8988T (cell line): Measurements from ENCODE around the gene ADGRD1.

Experiments
- DNase-seq: peaks from one replicate; pipeline ENCODE4 v3.0.0; 2011

ADGRD1 gene

GRCh38 chr12:131008131-131008912 is 54.6 kb downstream of the ADGRD1 start:
- no peak for DNase-seq

GRCh38 chr12:131008913-131009270 is 55.2 kb downstream of the ADGRD1 start:
- no peak for DNase-seq

GRCh38 chr12:131009595-131010395 is 56.1 kb downstream of the ADGRD1 start:
- no peak for DNase-seq

GRCh38 chr12:131010396-131011131 is 56.9 kb downstream of the ADGRD1 start:
- no peak for DNase-seq

- DNase-seq = no peak
Measured at GRCh38 chr12:131011165-131012079, 57.7 kb downstream of the ADGRD1 start.

GRCh38 chr12:131012279-131013069 is 58.8 kb downstream of the ADGRD1 start:
- DNase-seq = no peak

GRCh38 chr12:131013118-131013517 is 59.4 kb downstream of the ADGRD1 start:
- DNase-seq = no peak

- no peak for DNase-seq
Measured at GRCh38 chr12:131014343-131014742, 60.6 kb downstream of the ADGRD1 start.

- no peak for DNase-seq
Measured at GRCh38 chr12:131015581-131016337, 62.1 kb downstream of the ADGRD1 start.

GRCh38 chr12:131017477-131017991 is 63.8 kb downstream of the ADGRD1 start:
- DNase-seq = no peak

GRCh38 chr12:131018019-131018620 is 64.4 kb downstream of the ADGRD1 start:
- DNase-seq = no peak

- no peak for DNase-seq
Measured at GRCh38 chr12:131018808-131019397, 65.2 kb downstream of the ADGRD1 start.

GRCh38 chr12:131020326-131021153 is 66.8 kb downstream of the ADGRD1 start:
- no peak for DNase-seq

- DNase-seq = no peak
Measured at GRCh38 chr12:131021154-131021541, 67.4 kb downstream of the ADGRD1 start.

GRCh38 chr12:131024026-131024425 is 70.3 kb downstream of the ADGRD1 start:
- no peak for DNase-seq

GRCh38 chr12:131024721-131025120 is 71.0 kb downstream of the ADGRD1 start:
- no peak for DNase-seq

GRCh38 chr12:131025234-131025633 is 71.5 kb downstream of the ADGRD1 start:
- DNase-seq = no peak

- DNase-seq = no peak
Measured at GRCh38 chr12:131025939-131026702, 72.4 kb downstream of the ADGRD1 start.
